ENCODE measurements around the gene MAOA.

DNA sequence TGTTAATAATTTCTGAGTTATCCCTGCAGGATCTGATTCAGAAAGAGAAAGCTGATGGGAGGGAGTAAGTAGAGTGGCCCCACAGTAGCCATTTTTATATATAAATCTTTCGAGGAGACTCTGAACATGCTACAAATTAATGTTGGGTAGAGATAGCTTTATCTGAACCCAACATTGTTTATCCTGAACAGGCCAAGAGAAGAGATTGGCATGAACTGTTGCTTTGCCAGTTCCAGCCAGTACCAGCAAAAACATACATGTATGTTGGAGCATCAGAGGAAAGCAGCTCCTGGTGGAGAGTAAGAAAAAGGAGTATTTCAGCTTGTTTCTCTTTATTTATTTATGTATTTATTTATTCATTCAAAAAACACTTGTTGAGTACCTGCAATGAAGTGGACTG, 1.6 kb downstream of the MAOA start:
- TF ChIP-seq POLR2AphosphoS5 (IDR thresholded peaks at IDR 0.05; ENCODE audit: low read depth, low read length) (no peak), SPI1 (IDR thresholded peaks at IDR 0.05; ENCODE audit: low read depth, low read length) (no peak), TAF1 (IDR thresholded peaks at IDR 0.05; ENCODE audit: low read depth, low read length) (no peak)
